Germinal center (tissue), 1 donor: ENCODE data around the gene CRLF2.
A peak's percentile ranks its signal among the peaks of the same experiment; 100 is the strongest.
"Not testable (repeated sequence)": the region's sequence is repeated elsewhere in the genome, so short reads cannot be mapped to it uniquely, and the experiment has no call there.

ENCODE experiments used
- DNase-seq: peaks from one replicate; pipeline ENCODE4 v3.0.0; 2012; ENCODE audit warnings: mixed read lengths, low spot score

The CRLF2 gene

GRCh38 chrX:1215123-1215823 lies 2.8 kb upstream of the CRLF2 start:
- no peak for DNase-seq

GRCh38 chrX:1213971-1214370 lies 1.5 kb upstream of the CRLF2 start:
- no peak for DNase-seq

- DNase-seq, result no peak
Measured at GRCh38 chrX:1210844-1211243, 1.6 kb downstream of the CRLF2 start.

GRCh38 chrX:1207496-1208025 lies 4.9 kb downstream of the CRLF2 start:
- DNase-seq, result no peak

GRCh38 chrX:1205681-1206611 lies 6.5 kb downstream of the CRLF2 start:
- peak; percentile 28 for DNase-seq

- no peak for DNase-seq
Measured at GRCh38 chrX:1202251-1202650, 10.2 kb downstream of the CRLF2 start.

- no peak for DNase-seq
Measured at GRCh38 chrX:1196436-1196835, 16.0 kb downstream of the CRLF2 start.

- DNase-seq, result not testable (repeated sequence)
Measured at GRCh38 chrX:1192196-1192595, 20.3 kb downstream of the CRLF2 start.

GRCh38 chrX:1190596-1191145 lies 21.8 kb downstream of the CRLF2 start:
- DNase-seq, result no peak

- no peak for DNase-seq
Measured at GRCh38 chrX:1185561-1185960, 26.9 kb downstream of the CRLF2 start.

- DNase-seq, result no peak
Measured at GRCh38 chrX:1182211-1182610, 30.2 kb downstream of the CRLF2 start.

GRCh38 chrX:1181661-1182060 lies 30.8 kb downstream of the CRLF2 start:
- not testable (repeated sequence) for DNase-seq

GRCh38 chrX:1181170-1181569 lies 31.3 kb downstream of the CRLF2 start:
- no peak for DNase-seq

- no peak for DNase-seq
Measured at GRCh38 chrX:1178580-1179057, 33.8 kb downstream of the CRLF2 start.

- not testable (repeated sequence) for DNase-seq
Measured at GRCh38 chrX:1176531-1177320, 35.7 kb downstream of the CRLF2 start.

GRCh38 chrX:1174609-1175545 lies 37.6 kb downstream of the CRLF2 start:
- not testable (repeated sequence) for DNase-seq

GRCh38 chrX:1173435-1173834 lies 39.0 kb downstream of the CRLF2 start:
- not testable (repeated sequence) for DNase-seq

GRCh38 chrX:1172496-1172895 lies 40.0 kb downstream of the CRLF2 start:
- DNase-seq, result no peak

- not testable (repeated sequence) for DNase-seq
Measured at GRCh38 chrX:1171915-1172314, 40.5 kb downstream of the CRLF2 start.

GRCh38 chrX:1170243-1170642 lies 42.2 kb downstream of the CRLF2 start:
- DNase-seq, result no peak
